GDM1 (cell line): ENCODE measurements around the gene MINAR2.

Experiments
- DNase-seq: peaks from one replicate; lab custom pipeline; 2025; lab: John Stamatoyannopoulos, UW

Gene MINAR2, protein sequence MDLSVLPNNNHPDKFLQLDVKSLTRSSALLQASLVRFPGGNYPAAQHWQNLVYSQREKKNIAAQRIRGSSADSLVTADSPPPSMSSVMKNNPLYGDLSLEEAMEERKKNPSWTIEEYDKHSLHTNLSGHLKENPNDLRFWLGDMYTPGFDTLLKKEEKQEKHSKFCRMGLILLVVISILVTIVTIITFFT

GRCh38 chr5:129747572-129748407 is at the start of gene MINAR2:
TSS of gene MINAR2 (plus strand) at chr5:129748094. CDS start at chr5:129748191, 97 bp downstream.
- DNase-seq = no peak

- DNase-seq = no peak
Observed at GRCh38 chr5:129698661-129699060, 49.2 kb upstream of the MINAR2 start.

- no peak for DNase-seq
Observed at GRCh38 chr5:129716235-129716634, 31.7 kb upstream of the MINAR2 start.

- DNase-seq = no peak
Observed at GRCh38 chr5:129716651-129717050, 31.2 kb upstream of the MINAR2 start.

GRCh38 chr5:129717751-129718310 is 30.1 kb upstream of the MINAR2 start:
- DNase-seq = no peak

DNA sequence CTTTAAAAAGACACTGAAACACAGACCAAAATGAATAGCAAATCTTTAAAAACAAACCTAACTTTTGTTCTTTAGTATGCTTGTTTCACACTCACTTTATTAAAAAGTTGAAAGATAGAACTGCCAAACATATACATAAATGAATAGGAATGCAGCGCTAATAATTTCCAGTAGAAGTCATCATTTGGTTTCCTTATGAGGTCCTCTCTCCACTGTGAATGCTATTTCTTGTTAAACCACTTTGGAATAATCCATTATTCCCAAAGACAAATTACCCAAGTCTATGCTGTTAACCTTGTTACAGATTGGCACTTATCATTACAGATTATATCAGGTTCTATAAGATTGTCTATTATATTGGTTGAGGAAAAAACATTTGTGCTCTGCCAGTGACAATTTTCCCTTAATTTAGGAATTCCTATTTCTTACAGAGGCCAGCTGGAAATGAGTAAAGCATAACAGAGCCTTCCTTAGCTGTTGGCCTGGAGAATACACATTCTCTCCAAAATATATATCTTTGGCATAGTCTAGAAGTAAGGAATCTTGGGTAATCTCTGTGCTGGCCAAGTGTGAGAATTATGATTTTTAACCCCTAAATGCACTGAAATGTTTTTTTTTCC is 29.3 kb upstream of the MINAR2 start:
- DNase-seq = no peak

DNA sequence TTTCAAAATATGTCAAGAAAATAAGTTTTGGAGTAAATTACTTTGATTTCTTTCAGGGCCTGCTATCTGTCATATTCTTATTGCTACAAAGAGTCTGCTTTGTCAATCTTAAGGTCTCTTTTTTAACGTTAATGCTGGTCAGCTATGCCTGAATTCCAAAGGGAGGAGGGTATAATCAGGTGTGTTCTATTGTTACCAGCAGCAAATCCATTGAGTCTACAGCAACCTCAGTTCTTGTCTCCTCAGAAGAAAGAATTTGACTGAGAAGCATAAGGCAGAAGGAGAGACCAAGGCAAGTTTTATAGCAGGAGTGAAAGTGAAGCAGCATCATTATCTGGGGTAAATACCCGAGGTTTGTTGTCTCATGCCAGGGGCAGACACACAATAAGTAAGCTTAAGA is 23.7 kb upstream of the MINAR2 start:
- DNase-seq = no peak

DNA sequence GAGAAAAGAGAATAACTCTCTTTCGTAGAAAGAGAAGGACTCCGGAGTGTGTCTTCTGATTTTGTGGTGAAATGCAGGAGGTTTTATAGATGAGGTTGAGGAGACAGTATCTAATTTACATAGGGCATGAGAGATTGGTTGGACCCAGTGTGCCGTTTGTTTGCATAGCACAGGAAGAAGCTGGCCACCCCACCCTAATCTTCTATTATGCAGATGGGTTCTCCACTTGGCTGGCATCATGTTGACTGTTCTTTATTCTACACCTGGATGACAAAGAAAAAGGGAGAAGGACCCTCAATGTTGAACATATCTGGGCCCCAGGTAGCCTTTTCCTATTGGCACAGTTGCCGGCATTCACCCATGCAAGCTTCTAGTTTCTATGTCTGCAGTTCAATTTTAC is 23.2 kb upstream of the MINAR2 start:
- no peak for DNase-seq

- DNase-seq = no peak
Observed at GRCh38 chr5:129739773-129740172, 8.1 kb upstream of the MINAR2 start.

GRCh38 chr5:129743541-129744187 is 4.2 kb upstream of the MINAR2 start:
- DNase-seq = no peak

- DNase-seq = no peak
Observed at GRCh38 chr5:129745997-129746396, 1.9 kb upstream of the MINAR2 start.

DNA sequence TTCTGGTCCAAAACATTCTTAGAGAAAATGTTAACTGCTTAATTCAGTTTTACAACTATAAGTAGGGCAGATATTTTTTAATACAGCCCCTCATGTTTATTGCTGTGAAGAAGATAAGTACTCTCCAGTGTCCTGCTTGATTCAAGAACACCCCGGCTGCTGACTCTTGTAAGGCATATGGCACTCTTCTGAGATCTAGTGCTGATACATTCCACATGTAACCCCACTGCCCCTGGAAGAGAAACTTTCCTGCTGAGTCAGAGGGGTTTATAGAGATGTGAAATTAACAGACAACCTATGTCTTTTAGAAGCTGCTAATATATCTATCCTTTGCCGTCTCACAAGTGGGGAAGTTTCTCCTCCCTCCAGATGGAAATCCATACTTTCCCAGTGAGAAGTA is 1.0 kb upstream of the MINAR2 start:
- DNase-seq = no peak

DNA sequence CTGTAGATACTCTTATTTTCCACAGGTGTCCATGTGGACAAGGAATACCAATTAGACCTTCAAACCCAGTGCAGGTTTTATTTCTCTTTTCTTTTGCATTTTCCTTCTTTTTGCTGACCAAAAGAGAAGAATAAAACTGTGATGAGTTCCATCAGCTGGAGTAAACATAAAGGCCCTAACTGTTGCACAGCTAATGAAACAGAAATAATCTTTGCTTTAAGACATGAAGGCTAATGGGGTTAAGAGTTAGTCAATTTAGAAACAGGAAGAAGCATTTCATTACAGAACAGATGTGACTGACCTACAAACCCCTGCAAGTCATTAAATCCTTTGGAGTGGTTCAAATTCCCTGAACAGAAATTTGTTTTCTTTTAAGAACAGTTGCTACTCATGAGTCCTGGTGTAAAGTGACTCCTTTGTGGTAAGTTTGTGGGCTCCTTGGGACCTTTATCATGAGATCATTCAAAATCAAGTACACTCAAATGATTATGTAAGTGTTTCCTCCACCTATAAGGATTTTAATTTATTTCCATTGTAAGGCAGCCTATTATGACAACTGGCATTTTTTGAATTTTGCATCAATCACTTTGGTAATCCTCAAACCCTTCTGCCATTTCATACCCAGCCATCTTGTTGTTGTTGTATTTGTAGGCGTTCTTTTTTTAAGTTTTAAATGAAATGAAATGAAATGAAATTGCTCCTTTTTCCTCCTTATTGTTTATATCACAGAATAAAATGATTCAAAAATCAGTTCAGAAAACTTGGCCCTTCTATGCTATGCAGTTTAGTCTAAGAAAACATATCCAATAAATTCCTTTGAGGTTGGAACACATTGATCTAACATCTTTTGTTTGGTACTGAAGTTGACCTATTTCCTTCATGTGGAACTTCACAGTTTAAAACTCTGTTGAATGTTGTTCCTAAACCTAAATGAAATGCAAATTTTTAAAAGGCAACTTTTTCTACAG is 1.3 kb downstream of the MINAR2 start:
- no peak for DNase-seq

- no peak for DNase-seq
Observed at GRCh38 chr5:129760636-129761325, 12.9 kb downstream of the MINAR2 start.

- no peak for DNase-seq
Observed at GRCh38 chr5:129763651-129764050, 15.8 kb downstream of the MINAR2 start.

GRCh38 chr5:129766798-129767197 is 18.9 kb downstream of the MINAR2 start:
- DNase-seq = no peak

DNA sequence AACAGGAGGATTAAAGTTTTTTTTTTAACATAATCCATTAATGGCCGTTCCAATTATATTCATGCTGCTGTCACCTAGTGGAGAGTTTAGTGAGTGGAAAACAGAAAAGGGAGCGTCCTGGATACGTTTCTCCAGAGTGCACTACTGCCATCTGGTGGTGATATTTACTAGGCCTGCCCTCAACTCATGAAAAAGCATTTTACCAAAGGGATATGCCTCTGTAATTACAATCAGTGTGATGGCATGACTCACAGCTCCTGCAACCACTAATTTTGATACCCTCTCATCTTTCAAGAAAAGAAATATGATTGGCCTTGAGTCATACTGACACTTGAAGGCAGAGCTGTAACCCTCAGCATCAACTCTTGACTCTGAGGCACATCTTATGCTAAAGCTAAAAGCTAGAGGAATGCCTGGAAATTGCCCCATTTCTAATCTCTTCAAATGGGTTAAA is 20.1 kb downstream of the MINAR2 start:
- peak; percentile 54 for DNase-seq

- DNase-seq = no peak
Observed at GRCh38 chr5:129768735-129769134, 20.8 kb downstream of the MINAR2 start.

DNA sequence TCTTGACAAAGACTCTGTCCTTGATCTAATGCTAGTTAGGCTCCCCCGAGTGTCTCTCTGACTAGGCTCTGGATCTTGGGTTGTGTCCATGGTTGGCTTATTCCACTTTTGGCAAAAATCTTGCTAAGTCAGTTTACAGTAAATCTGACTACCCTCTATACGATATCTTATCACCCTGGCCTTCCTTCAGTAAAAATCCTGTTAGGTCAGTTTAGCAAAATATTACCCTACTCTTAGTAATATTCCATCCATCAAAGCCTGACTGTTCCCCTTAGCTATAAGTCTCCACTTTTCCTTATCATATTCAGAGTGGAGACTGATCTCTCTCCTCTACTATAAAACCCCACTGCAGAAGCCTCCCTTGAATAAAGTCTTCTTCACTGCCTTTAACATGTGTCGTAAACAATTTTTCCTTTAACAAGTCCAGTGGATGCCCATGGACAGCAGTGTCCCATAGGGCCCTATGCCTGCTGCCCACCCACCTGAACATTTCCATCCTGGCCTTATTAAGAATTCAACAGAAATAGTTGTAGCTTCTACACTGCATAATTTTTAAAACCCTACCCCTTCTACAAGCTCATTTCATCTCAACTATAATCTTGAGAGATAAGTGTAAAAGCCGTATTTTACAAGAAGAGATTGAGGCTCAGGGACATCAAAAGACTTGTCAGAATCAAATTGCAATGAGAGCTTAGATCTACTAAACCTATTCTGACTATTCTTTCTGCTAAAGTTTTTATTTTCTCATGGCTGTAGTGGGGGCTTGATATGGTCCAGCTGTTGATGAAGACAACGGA is 22.3 kb downstream of the MINAR2 start:
- DNase-seq = no peak
